ENCODE results near the gene LONP2. TPM values are rescaled to one million over a fixed set of nuclear protein-coding genes. Genes with fewer than 3 reads are reported as not detected.

The LONP2 gene
- polyA plus RNA-seq, 2 of the 4 experiments (the other 2 are of a cell fraction), result 27.8 to 51.3 TPM

- ChIA-PET POLR2A (no interaction called here), CTCF (no interaction called here)
- 92% methylated on average over 2 of the region's 2 CpGs for WGBS (ENCODE audit: missing lambda C conversion rate)
- FAIRE-seq, result no peak
- no peak for TF ChIP-seq RNF2 (IDR thresholded peaks at IDR 0.05; ENCODE audit: borderline replicate concordance, low read depth)
- TF ChIP-seq HOXA7 (CRISPR knock-in tag; IDR thresholded peaks at IDR 0.05), result no peak
- no peak for TF ChIP-seq ZFP36 (IDR thresholded peaks at IDR 0.05; ENCODE audit: borderline replicate concordance, partially characterized antibody)
- TF ChIP-seq POLR2AphosphoS2 (conservative IDR thresholded peaks at IDR 0.05; ENCODE audit: low read length), result no peak
- TF ChIP-seq TP53 (CRISPR knock-in tag; IDR thresholded peaks at IDR 0.05), result no peak
- Histone ChIP-seq H3K4me2 (no peak overlapping the region), H3K4me1 (no peaks in the 10 kb centered on the region), H3K27ac (no peak overlapping the region), H3K4me3 (no peak overlapping the region), H3K9me3 (no peaks in the 10 kb centered on the region)
- DNase-seq (ENCODE audit: low read depth in 1 of 2, low spot score in 1 of 2), result no peak
- ATAC-seq, result no peak
Observed at GRCh38 chr16:48262631-48263030, 18.5 kb downstream of the LONP2 start.

- ChIA-PET POLR2A (interaction anchor here (0.6 kb wide), 1 partner anchor 1210 kb away, joined by 3 read pairs; no protein-coding TSS in a partner anchor), CTCF (no interaction called here)
- FAIRE-seq (no peak), DNase-seq (ENCODE audit: low read depth in 1 of 2, low spot score in 1 of 2) (no peak), ATAC-seq (no peak)
- Histone ChIP-seq H3K27ac (no peak overlapping the region), H3K9me3 (no peaks in the 10 kb centered on the region), H3K4me3 (no peak overlapping the region), H3K4me1 (no peaks in the 10 kb centered on the region), H3K4me2 (no peak overlapping the region)
- TF ChIP-seq ZNF302 (CRISPR knock-in tag; IDR thresholded peaks at IDR 0.05), result no peak
- no peak for TF ChIP-seq ELK1 (IDR thresholded peaks at IDR 0.05; ENCODE audit: low read depth, low read length)
- no peak for TF ChIP-seq PHF8 (IDR thresholded peaks at IDR 0.05; ENCODE audit: borderline replicate concordance, low read depth)
- no peak for TF ChIP-seq SREBF2 (IDR thresholded peaks at IDR 0.05)
- TF ChIP-seq KDM5A (IDR thresholded peaks at IDR 0.05), result no peak
- TF ChIP-seq, protein P1, sequence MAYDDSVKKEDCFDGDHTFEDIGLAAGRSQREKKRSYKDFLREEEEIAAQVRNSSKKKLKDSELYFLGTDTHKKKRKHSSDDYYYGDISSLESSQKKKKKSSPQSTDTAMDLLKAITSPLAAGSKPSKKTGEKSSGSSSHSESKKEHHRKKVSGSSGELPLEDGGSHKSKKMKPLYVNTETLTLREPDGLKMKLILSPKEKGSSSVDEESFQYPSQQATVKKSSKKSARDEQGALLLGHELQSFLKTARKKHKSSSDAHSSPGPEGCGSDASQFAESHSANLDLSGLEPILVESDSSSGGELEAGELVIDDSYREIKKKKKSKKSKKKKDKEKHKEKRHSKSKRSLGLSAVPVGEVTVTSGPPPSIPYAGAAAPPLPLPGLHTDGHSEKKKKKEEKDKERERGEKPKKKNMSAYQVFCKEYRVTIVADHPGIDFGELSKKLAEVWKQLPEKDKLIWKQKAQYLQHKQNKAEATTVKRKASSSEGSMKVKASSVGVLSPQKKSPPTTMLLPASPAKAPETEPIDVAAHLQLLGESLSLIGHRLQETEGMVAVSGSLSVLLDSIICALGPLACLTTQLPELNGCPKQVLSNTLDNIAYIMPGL (CRISPR knock-in tag; IDR thresholded peaks at IDR 0.05; ENCODE audit: borderline replicate concordance), result no peak
- TF ChIP-seq EHF (CRISPR knock-in tag; IDR thresholded peaks at IDR 0.05), result no peak
- TF ChIP-seq FOSL2 (IDR thresholded peaks at IDR 0.05), result no peak
- TF ChIP-seq FOSL2 (CRISPR knock-in tag; IDR thresholded peaks at IDR 0.05), result no peak
- TF ChIP-seq RFX5 (IDR thresholded peaks at IDR 0.05), result no peak
- TF ChIP-seq HOXB5 (CRISPR knock-in tag; IDR thresholded peaks at IDR 0.05), result no peak
- TF ChIP-seq, protein P2, sequence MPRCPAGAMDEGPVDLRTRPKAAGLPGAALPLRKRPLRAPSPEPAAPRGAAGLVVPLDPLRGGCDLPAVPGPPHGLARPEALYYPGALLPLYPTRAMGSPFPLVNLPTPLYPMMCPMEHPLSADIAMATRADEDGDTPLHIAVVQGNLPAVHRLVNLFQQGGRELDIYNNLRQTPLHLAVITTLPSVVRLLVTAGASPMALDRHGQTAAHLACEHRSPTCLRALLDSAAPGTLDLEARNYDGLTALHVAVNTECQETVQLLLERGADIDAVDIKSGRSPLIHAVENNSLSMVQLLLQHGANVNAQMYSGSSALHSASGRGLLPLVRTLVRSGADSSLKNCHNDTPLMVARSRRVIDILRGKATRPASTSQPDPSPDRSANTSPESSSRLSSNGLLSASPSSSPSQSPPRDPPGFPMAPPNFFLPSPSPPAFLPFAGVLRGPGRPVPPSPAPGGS (IDR thresholded peaks at IDR 0.05), result no peak
Observed at GRCh38 chr16:48269011-48269410, 24.9 kb downstream of the LONP2 start.

DNA sequence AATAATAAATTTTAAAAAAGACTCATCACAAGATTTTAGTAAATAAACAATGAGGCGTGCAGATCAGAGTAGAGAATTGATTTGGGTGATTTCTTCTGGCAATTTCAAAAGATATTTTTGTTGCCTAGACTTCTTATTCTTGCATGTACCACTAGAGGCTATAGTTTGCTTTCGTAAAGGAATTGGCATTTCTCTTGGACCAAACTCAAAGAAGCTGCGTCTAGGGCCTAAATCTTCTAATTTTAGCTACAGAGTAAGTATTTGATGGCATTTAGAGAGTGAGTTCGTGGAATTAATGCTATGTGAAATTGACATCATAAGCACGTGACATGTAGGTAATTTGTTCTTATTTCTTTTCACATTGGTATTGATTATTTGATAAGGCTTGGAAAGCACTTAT, 27.6 kb downstream of the LONP2 start:
- no peak for FAIRE-seq
- CTCF ChIA-PET, result interaction anchor here (1.1 kb wide), 1 partner anchor 10 kb away, joined by 3 read pairs; no protein-coding TSS in a partner anchor
- no peak for DNase-seq (ENCODE audit: low read depth in 1 of 2, low spot score in 1 of 2)
- Histone ChIP-seq H3K4me1 (no peaks in the 10 kb centered on the region), H3K9me3 (no peaks in the 10 kb centered on the region), H3K4me2 (no peak overlapping the region), H3K27ac (no peak overlapping the region), H3K4me3 (no peak overlapping the region)
- POLR2A ChIA-PET, result no interaction called here
- no peak for ATAC-seq
- 90% methylated on average over 5 of the region's 5 CpGs for WGBS (ENCODE audit: missing lambda C conversion rate)
- TF ChIP-seq CHD2 (IDR thresholded peaks at IDR 0.05; ENCODE audit: low read length, partially characterized antibody) (no peak), E2F6 (IDR thresholded peaks at IDR 0.05; ENCODE audit: borderline replicate concordance, low read depth) (no peak), JUNB (IDR thresholded peaks at IDR 0.05) (no peak), CBX8 (IDR thresholded peaks at IDR 0.05) (no peak), CHD4 (IDR thresholded peaks at IDR 0.05; ENCODE audit: borderline replicate concordance) (no peak), NPAS2 (CRISPR knock-in tag; IDR thresholded peaks at IDR 0.05; ENCODE audit: borderline replicate concordance) (no peak), PHF8 (IDR thresholded peaks at IDR 0.05; ENCODE audit: borderline replicate concordance, low read depth) (no peak), EP300 (IDR thresholded peaks at IDR 0.05) (no peak), RNF2 (IDR thresholded peaks at IDR 0.05; ENCODE audit: borderline replicate concordance, low read depth) (no peak), ELK1 (IDR thresholded peaks at IDR 0.05; ENCODE audit: low read depth, low read length) (no peak), EHF (CRISPR knock-in tag; IDR thresholded peaks at IDR 0.05) (no peak), POLR2AphosphoS2 (conservative IDR thresholded peaks at IDR 0.05; ENCODE audit: low read length) (no peak), JUN (IDR thresholded peaks at IDR 0.05) (no peak), CEBPB (IDR thresholded peaks at IDR 0.05) (no peak), SMC3 (IDR thresholded peaks at IDR 0.05) (no peak)
- TF ChIP-seq, protein P1 (CRISPR knock-in tag; IDR thresholded peaks at IDR 0.05; ENCODE audit: borderline replicate concordance), result no peak
